HL-60 (cell line): ENCODE results near the gene TSPEAR.

Source experiments
- DNase-seq, 2 experiments: peaks; one replicate each; pipeline ENCODE4 v3.0.0-alpha.2; 2010 to 2020; ENCODE audit warnings: low read depth in 1 of 2, low spot score in 1 of 2
- H3K27ac ChIP-seq: fragments of 250-450 bp; sonication (Bioruptor Pico); replicated peaks from 2 replicates; pipeline ENCODE4 v1.5.1; 2020; ENCODE audit warnings: mild to moderate bottlenecking, moderate library complexity
- H3K27me3 ChIP-seq: fragments of 250-450 bp; sonication (Bioruptor Pico); 2 replicates; pipeline ENCODE4 v1.5.1; 2021; ENCODE audit warnings: mild to moderate bottlenecking, moderate library complexity; ENCODE audit not compliant: insufficient read depth, poor library complexity, severe bottlenecking
- H3K4me3 ChIP-seq: replicated peaks from 2 replicates; pipeline ENCODE4 v1.5.1; 2011; ENCODE audit warnings: mild to moderate bottlenecking, control low read depth, low read length; ENCODE audit not compliant: insufficient read depth
- GABPA ChIP-seq: IDR thresholded peaks from 2 replicates; pipeline ENCODE4 v1.6.1; 2012; ENCODE audit warnings: low read depth
- POLR2AphosphoS5 ChIP-seq: IDR thresholded peaks from 2 replicates; pipeline ENCODE4 v1.6.1; 2012; ENCODE audit warnings: low read depth
- SPI1 ChIP-seq: IDR thresholded peaks from 2 replicates; pipeline ENCODE4 v1.6.1; 2012; ENCODE audit warnings: low read depth, mild to moderate bottlenecking, borderline replicate concordance
- TF ChIP-seq, protein P1 (sequence below): IDR thresholded peaks from 2 replicates; pipeline ENCODE4 v1.6.1; 2012; ENCODE audit warnings: low read depth; ENCODE audit not compliant: insufficient replicate concordance
- TF ChIP-seq, protein P2 (sequence below): IDR thresholded peaks from one replicate; pipeline ENCODE4 v1.5.1; 2011; ENCODE audit warnings: low read length, control low read depth, inconsistent platforms; ENCODE audit not compliant: insufficient read depth

TSPEAR gene

DNA sequence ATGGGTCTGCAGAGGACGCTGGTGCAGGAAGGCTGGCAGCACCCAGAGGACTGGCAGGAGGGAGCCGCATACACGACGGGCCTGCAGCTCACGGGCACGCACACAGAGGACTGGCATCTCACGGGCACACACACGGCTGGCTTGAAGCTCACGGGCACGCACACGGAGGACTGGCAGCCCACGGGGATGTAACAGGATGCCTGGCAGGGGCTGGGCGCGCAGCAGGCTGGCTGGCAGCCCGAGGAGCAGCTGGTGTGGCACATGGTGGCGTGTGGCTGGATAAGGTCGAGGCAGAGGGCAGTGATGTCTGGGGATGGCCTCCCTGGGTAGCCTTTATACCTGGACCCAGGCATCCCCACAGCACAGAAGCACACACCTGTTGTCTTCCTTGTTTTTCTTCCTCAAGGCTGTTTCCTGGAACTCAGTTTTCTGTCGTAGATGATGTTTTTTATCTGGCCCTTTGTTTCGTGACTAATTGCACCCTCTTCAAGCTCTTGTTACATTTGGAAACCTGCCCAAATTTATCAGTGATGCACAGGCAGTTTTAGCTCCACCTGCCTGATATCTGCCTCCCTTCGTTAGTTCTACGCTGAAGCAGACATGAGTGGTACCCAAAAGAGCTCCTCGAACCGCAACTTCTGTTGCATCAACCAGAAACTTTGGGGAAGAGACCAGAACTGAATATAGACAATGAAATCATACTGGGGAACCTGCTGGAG, 29.4 kb downstream of the TSPEAR start, which contains the start of gene KRTAP12-1:
KRTAP12-1 (minus strand) TSS at position 303 of the 719 bp plus-strand sequence; CDS start at position 263, 40 bp downstream.
- no peak for DNase-seq
- Histone ChIP-seq H3K4me3 (no peak within 1 kb of the TSS), H3K27me3 (peaks cover 6% of the 10 kb centered on the region), H3K27ac (no peak within 1 kb of the TSS)
- TF ChIP-seq POLR2AphosphoS5 (no peak), SPI1 (no peak), GABPA (no peak)
- TF ChIP-seq, protein P1, sequence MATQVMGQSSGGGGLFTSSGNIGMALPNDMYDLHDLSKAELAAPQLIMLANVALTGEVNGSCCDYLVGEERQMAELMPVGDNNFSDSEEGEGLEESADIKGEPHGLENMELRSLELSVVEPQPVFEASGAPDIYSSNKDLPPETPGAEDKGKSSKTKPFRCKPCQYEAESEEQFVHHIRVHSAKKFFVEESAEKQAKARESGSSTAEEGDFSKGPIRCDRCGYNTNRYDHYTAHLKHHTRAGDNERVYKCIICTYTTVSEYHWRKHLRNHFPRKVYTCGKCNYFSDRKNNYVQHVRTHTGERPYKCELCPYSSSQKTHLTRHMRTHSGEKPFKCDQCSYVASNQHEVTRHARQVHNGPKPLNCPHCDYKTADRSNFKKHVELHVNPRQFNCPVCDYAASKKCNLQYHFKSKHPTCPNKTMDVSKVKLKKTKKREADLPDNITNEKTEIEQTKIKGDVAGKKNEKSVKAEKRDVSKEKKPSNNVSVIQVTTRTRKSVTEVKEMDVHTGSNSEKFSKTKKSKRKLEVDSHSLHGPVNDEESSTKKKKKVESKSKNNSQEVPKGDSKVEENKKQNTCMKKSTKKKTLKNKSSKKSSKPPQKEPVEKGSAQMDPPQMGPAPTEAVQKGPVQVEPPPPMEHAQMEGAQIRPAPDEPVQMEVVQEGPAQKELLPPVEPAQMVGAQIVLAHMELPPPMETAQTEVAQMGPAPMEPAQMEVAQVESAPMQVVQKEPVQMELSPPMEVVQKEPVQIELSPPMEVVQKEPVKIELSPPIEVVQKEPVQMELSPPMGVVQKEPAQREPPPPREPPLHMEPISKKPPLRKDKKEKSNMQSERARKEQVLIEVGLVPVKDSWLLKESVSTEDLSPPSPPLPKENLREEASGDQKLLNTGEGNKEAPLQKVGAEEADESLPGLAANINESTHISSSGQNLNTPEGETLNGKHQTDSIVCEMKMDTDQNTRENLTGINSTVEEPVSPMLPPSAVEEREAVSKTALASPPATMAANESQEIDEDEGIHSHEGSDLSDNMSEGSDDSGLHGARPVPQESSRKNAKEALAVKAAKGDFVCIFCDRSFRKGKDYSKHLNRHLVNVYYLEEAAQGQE = no peak
- TF ChIP-seq, protein P2, sequence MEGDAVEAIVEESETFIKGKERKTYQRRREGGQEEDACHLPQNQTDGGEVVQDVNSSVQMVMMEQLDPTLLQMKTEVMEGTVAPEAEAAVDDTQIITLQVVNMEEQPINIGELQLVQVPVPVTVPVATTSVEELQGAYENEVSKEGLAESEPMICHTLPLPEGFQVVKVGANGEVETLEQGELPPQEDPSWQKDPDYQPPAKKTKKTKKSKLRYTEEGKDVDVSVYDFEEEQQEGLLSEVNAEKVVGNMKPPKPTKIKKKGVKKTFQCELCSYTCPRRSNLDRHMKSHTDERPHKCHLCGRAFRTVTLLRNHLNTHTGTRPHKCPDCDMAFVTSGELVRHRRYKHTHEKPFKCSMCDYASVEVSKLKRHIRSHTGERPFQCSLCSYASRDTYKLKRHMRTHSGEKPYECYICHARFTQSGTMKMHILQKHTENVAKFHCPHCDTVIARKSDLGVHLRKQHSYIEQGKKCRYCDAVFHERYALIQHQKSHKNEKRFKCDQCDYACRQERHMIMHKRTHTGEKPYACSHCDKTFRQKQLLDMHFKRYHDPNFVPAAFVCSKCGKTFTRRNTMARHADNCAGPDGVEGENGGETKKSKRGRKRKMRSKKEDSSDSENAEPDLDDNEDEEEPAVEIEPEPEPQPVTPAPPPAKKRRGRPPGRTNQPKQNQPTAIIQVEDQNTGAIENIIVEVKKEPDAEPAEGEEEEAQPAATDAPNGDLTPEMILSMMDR = no peak

DNA sequence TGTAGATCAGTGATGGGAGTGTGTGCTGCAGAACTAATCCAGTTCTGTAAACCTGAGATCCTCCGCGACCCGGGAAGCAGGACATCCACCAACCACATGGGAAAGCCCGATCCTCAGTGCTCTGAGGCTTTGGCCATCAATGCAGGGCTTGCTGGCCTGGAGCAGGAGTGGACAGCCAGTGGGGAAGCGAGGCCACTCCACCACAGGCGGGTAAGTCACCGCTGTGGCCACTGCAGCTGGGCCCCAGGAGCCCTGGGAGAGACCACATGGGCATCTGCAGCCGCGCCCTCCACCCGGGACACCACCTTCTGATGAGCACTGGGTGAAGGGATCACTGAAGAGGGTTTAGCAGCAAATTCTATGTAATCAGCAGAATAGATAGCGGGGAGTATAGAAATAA, 30.2 kb downstream of the TSPEAR start:
- Histone ChIP-seq H3K27me3 (peaks cover 6% of the 10 kb centered on the region), H3K27ac (no peak overlapping the region), H3K4me3 (no peak overlapping the region)
- TF ChIP-seq, protein P2 = no peak
- TF ChIP-seq SPI1 (no peak), POLR2AphosphoS5 (no peak)
- DNase-seq = no peak

DNA sequence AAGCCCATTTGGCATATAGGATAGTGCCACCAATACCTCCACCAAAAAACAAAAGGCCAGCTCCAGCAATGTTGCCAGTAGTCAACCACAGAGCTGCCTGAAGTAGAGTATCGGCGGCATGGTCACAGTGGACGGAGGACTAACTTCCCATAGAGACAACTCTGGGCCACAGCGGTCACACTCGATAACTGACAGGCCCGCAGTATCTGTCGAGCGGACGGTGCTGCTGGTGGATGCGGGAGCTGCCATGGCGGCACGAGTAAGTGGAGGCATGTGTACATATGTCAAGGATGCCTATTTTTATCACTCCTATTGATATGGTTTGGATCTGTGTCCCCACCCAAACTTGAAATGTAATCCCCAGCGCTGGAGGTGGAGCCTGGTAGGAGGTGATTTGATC, 33.5 kb downstream of the TSPEAR start:
- peaks cover 8% of the 10 kb centered on the region for H3K27me3 ChIP-seq
- no peak overlapping the region for H3K4me3 ChIP-seq
- DNase-seq = no peak
- no peak for TF ChIP-seq SPI1
- TF ChIP-seq, protein P2 = no peak
- TF ChIP-seq GABPA = no peak
- no peak for TF ChIP-seq POLR2AphosphoS5
- TF ChIP-seq, protein P1 = no peak
- no peak overlapping the region for H3K27ac ChIP-seq

DNA sequence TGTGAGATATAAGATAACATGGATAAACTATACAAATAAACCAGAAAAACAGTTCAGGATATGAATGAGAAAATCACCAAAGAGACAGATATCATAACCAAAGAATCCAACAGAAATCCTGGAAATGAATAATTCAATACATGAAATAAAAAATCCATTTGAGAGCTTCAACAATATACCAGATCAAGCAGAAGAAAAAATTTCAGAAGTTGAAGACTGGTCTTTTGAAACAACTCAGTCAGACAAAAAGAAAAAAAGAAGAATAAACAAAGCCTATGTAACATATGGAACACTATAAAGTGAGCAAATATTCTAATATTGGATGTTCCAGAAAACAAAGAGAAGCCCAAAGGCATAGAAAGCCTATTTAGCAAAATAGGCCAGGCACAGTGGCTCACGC, 39.5 kb downstream of the TSPEAR start:
- DNase-seq = no peak
- TF ChIP-seq POLR2AphosphoS5 (no peak), SPI1 (no peak), GABPA (no peak)
- TF ChIP-seq, protein P2 = no peak
- TF ChIP-seq, protein P1 = no peak
- H3K27me3 ChIP-seq = peaks cover 2% of the 10 kb centered on the region
- no peak overlapping the region for H3K4me3 ChIP-seq
- no peak overlapping the region for H3K27ac ChIP-seq
